Body of pancreas (tissue), 4 donors: ENCODE results near the gene B4GALNT3.

Experiments
- CTCF ChIP-seq, 7 experiments: fragments of 450-650 bp in 4 of 7; fragments of 200-600 bp in 3 of 7; sonication (generic) in 3 of 7; IDR thresholded peaks; one replicate each; pipeline ENCODE4 v1.5.1; 2016 to 2019; ENCODE audit warnings: antibody characterized with exemption in 7 of 7
- POLR2A ChIP-seq, 3 donors: fragments of 450-650 bp; IDR thresholded peaks; one replicate each; pipeline ENCODE4 v1.6.1; 2016; ENCODE audit warnings: antibody characterized with exemption in 3 of 3, mild to moderate bottlenecking in 2 of 3

GRCh38 chr12:524167-524951 lies 64.6 kb downstream of the B4GALNT3 start:
- TF ChIP-seq CTCF (IDR thresholded peaks at IDR 0.05) (no peak), POLR2A (IDR thresholded peaks at IDR 0.05) (no peak)
